A549 treated with AZD9567 at 1 μM for 4 hours (cell line): ENCODE measurements around the gene S100A4. TPM values are rescaled to one million over a fixed set of nuclear protein-coding genes. Genes with fewer than 3 reads are reported as not detected.

Experiments
- total RNA-seq: library from RNA; stranded (reverse); fragments of 200-300 nt; extraction: Qiagen RNA extraction; gene quantifications from 5 replicates; pipeline ENCODE4 v1.2.3, GENCODE V29; 2022; ENCODE audit not compliant: insufficient read depth

Gene S100A4
- total RNA-seq = 1,162 to 1,829 TPM (median 1,676 TPM) in 5 replicates

DNA sequence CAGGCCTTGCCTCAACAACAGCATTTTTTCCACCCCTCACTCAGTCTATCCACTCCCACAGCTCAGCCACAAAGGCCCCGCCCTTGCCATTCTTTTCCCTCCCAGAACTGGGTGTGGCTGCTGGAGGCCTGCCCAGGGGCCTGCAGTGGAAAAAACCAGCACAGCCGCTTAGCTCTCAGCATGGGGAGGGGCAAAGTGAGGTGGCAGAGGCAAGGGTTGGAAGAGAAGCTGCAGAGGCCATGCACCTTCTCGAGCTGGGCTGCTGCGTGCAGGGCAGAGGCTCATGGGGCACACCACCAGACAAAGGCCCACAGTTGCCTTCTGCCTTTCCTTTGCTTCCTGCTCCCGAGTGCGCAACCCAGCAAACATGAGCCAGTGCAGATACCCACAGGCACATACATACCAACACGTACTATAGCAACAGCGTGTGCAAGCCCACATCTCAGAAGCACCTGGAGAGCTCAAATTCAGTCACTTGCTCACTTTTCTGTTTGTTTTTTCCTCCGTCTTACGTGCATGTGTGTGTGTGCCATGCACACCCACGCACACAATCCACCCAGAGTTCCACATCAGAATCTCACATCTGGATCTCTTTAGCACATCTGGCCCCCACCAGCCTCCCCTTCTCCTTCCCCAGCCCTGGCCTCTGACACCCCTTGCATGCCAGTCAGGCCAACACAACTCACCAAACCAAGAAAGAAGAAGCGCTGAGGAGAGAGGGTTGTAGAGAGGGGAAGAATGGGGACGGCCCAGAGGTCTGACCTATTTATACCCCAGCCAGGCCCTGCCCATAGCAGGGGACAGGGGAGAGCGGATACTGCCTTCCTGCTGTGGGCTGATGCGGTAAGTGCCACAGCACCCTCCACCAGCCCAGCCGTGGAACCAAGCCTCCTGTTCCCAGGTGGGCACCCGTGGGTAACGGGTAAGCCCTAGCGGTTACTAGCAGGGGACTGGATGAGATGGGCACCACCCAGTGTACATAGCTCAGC is at the start of gene S100A4:
S100A4 (minus strand) TSS at position 740 of the 989 bp plus-strand sequence. CDS start 1,012 bp downstream, outside the sequence.

DNA sequence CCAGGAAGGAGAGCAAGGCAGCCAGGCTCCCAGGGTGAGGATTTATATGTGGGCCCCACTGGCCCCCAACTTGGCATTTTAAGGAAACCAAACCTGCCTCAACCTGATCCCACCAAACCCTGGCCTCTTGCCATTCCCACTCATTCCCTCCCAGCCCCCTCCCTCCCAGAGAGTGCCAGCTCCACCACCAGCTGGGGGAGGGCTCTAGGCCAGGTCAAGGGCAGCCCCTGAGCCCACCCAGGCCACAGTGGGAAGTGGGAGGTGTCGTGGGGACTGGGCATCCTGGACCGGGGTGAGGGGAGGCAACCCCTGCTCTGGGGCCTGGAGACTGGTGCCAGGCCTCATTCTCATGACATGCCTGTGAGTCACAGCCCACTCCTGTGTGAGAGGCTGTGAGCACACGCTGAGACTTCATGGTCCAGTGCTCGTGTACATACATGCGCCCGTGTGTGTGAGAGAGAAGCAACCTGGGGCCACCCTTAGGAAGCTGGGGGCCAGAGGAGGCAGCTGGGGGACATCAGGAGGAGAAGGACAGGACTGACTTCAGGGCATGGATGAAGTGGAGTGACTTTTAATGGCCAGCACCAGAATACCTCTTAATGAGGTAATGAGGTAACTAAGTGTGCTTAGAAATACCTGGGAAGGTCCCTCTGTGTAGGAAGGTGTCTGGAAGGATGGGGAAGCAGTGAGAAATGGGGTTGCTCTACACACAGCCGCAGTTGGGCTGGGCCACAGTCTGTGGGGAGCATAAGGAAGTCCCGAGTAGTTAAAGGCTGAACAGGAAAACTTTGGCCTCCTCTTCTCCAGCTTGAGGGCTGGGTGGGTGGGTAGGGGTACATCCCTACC is 20.1 kb upstream of the S100A4 start, which contains the start of gene S100A2:
S100A2 (minus strand) TSS at position 316 of the 846 bp plus-strand sequence. CDS start 1,967 bp downstream, outside the sequence.

DNA sequence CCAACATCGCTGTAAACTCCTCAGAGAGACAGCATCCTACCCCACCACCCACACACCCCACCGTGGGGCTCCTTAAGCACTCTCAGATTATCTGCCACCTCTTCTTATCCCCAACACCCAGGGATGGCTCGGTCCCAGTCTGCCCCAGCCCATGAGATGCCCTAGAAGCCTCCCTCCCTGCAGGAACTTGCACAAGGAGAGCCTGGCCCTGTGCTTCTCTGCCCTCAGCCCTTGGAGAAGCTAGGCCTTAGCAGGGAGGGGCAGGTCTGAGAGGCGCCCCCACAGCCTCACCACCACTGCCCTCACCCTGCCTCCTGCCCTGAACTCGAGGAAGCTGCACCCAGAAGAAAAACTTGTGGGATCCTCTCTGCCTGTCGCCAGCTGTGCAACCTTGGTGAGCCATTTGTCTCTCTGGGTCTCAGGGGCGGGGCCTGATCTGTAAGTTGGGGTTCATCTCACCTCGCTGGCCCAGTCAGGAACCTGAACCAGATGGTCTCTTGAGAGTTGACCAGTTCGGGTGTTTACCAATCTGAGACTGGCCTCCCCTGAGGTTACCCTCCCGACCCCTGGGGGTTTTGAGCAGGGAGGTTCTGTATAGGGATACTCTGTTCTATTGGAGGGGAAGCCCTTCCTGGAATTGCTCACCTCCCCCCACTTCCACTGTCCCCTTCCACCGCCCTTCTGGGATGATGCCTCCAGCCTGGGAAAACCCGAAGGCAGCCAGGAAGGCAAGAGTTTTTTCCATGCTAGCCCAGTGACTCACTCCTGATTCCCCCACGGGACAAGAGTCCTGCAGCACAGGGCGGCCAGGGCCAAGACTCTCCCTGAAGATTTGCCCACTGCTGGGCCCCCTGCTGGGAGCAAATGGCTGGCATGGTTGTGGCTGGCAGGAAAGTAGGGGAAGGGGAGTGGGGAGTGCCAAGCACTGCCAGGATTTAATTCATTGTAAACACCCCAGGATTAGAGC is 3.4 kb upstream of the S100A4 start, which contains the start of gene S100A3:
S100A3 (minus strand) TSS at position 537 of the 967 bp plus-strand sequence. CDS start 773 bp downstream, outside the sequence.

DNA sequence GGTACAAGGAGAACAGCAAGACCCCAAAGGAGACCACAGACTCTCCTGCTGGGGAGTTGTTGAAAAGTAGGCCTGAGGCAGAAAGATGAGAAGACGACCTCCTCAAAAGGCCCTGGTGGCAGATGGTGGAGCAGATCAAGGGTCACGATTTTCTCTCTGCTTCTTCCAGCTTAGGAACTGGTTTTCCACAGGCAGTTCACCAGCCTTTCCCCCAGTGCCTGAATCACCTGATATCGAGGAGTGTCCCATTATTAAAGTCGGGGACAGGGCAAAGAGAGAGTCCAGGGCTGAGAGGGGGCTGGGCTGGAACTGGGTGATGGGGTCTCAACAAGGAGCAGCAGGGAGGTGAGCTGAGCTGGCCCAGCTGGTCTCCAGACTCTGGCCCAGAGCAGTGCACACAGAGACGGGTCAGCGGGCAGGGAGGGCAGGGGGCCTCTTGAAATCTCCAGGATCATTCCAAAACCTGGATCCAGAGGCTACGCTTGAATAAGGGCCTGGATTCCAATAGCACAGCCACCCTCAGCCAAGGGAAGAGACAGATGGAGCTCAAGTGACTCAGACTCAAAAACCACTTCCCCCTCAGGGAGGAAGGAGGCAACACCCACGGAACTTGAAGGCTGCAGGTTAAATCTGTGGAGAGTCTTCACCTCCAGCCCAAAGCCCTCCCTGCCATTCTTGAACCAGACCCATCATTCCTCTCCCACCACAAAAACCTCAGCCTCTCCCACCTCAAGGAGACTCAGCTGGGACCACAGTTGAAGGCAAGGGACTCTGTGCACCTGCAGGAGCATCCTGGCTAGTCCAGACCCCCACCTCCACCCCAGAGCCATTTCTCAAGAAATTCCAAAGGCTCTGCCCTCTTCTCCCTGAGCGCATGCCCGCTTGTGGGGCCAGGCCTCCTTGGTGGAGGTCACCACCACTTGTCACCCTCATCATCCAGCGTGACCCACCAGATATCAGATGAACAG is 4.9 kb downstream of the S100A4 start, which contains the start of gene S100A5:
S100A5 (minus strand) TSS at position 541 of the 968 bp plus-strand sequence. CDS start 743 bp downstream, outside the sequence.

DNA sequence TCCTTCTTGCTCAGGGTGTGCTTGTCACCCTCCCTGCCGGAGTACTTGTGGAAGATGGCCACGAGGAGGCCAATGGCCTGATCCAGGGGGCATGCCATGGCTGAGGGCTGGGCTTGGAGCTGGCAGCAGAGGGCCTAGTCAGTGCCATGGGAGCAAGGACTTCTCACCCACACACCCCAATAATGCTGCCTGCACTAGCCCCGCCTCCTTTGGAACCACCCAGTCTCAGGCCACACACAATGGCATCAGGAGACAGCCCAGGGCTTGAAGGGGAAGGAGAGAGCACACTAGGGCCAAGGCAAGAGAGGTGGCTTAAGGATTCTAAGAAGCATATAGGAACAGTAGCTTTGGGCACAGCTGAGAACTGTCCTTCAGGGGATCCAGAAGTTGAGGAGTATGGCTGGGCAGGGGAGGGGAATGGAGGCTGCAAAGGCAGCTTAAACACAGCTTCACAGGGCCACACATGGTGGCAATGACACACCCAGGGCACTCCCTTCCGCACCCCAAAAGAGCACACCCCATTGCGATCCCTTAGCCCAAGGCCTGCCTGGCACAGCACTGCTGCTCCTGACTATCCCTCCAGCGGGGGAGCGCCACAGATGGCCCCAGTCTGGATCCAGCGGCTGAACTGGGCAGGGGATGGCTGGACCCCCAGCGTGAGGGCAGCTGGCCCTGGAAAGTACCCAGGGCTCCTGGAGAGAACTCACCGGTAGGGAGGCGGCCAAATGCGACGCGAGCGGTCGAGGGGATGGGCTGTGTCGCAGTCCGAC is 10.2 kb downstream of the S100A4 start, which contains the start of gene S100A6:
S100A6 (minus strand) TSS at position 750 of the 770 bp plus-strand sequence; CDS start at position 98, 652 bp downstream.

Other genes starting within 250 kb of the S100A4 start
- not detected in 5 replicates for gene PGLYRP3, start 232.9 kb downstream of the S100A4 start, total RNA-seq
- gene PGLYRP4, start 197.0 kb downstream of the S100A4 start, total RNA-seq = not detected in 5 replicates
- gene S100A9, start 188.0 kb downstream of the S100A4 start, total RNA-seq = 0.49 to 1.2 TPM (median 0.80 TPM) in 4 of 5 replicates, not detected in the other
- not detected in 5 replicates for gene S100A12, start 170.2 kb downstream of the S100A4 start, total RNA-seq
- gene S100A8, start 154.7 kb downstream of the S100A4 start, total RNA-seq = not detected in 5 replicates
- not detected in 5 replicates for gene S100A7A, start 129.3 kb downstream of the S100A4 start, total RNA-seq
- gene S100A7, start 85.2 kb downstream of the S100A4 start, total RNA-seq = not detected in 5 replicates
- 3,026 to 3,713 TPM (median 3,617 TPM) in 5 replicates for gene S100A6, start 9.8 kb downstream of the S100A4 start, total RNA-seq
- gene S100A5, start 4.9 kb downstream of the S100A4 start, total RNA-seq = 0.74 to 1.7 TPM (median 0.84 TPM) in 4 of 5 replicates, not detected in the other
- gene S100A3, start 3.5 kb upstream of the S100A4 start, total RNA-seq = 81.6 to 99.0 TPM (median 94.1 TPM) in 5 replicates
- 10.6 to 29.6 TPM (median 22.2 TPM) in 5 replicates for gene S100A2, start 20.0 kb upstream of the S100A4 start, total RNA-seq
- gene S100A16, start 67.3 kb upstream of the S100A4 start, total RNA-seq = 405 to 503 TPM (median 489 TPM) in 5 replicates
- gene S100A14, start 70.5 kb upstream of the S100A4 start, total RNA-seq = 0.18 to 0.52 TPM (median 0.31 TPM) in 4 of 5 replicates, not detected in the other
- 131 to 188 TPM (median 175 TPM) in 5 replicates for gene S100A13, start 81.7 kb upstream of the S100A4 start, total RNA-seq
- 0.39 to 0.88 TPM (median 0.53 TPM) in 4 of 5 replicates, not detected in the other for gene S100A1, start 82.6 kb upstream of the S100A4 start, total RNA-seq
- 77.8 to 88.2 TPM (median 79.7 TPM) in 5 replicates for gene CHTOP, start 88.3 kb upstream of the S100A4 start, total RNA-seq
- gene SNAPIN, start 112.9 kb upstream of the S100A4 start, total RNA-seq = 55.6 to 63.8 TPM (median 58.8 TPM) in 5 replicates
- 268 to 304 TPM (median 275 TPM) in 5 replicates for gene ILF2, start 125.2 kb upstream of the S100A4 start, total RNA-seq
- 1.2 to 1.4 TPM (median 1.3 TPM) in 4 of 5 replicates, not detected in the other for gene NPR1, start 132.9 kb upstream of the S100A4 start, total RNA-seq
- gene INTS3, start 182.2 kb upstream of the S100A4 start, total RNA-seq = 14.8 to 16.4 TPM (median 15.0 TPM) in 5 replicates
- gene SLC27A3, start 229.6 kb upstream of the S100A4 start, total RNA-seq = 0.90 to 1.1 TPM (median 0.93 TPM) in 4 of 5 replicates, not detected in the other